K562 (cell line): ENCODE data around the gene HNRNPF. TPM values are rescaled to one million over a fixed set of nuclear protein-coding genes. Genes with fewer than 3 reads are reported as not detected.

Source experiments
- CHAMP1 ChIP-seq: fragments of 450-650 bp; IDR thresholded peaks from 2 replicates; pipeline ENCODE4 v1.6.1; 2016; ENCODE audit warnings: mild to moderate bottlenecking
- HNRNPK ChIP-seq: fragments of 200-400 bp; formaldehyde crosslinking; IDR thresholded peaks from one replicate; pipeline ENCODE4 v1.6.1; 2018; ENCODE audit warnings: mild to moderate bottlenecking, low read depth, low read length; ENCODE audit not compliant: poor library complexity, severe bottlenecking
- MECOM ChIP-seq: fragments of 250-450 bp; sonication (Bioruptor Pico); IDR thresholded peaks from 2 replicates; pipeline ENCODE4 v1.8.0; 2022; ENCODE audit warnings: inconsistent platforms
- MGA ChIP-seq: fragments of 450-650 bp; IDR thresholded peaks from 2 replicates; pipeline ENCODE4 v1.6.1; 2016; ENCODE audit warnings: mild to moderate bottlenecking, moderate library complexity
- TEAD2 ChIP-seq: fragments of 450-650 bp; IDR thresholded peaks from 2 replicates; pipeline ENCODE4 v1.6.1; 2016; ENCODE audit warnings: missing genetic modification characterization, control low read depth, missing compliant biosample characterization
- THRA ChIP-seq: fragments of 450-650 bp; IDR thresholded peaks from 2 replicates; pipeline ENCODE4 v1.6.1; 2017; ENCODE audit warnings: mild to moderate bottlenecking, moderate library complexity
- TRIM25 ChIP-seq: fragments of 450-650 bp; IDR thresholded peaks from 2 replicates; pipeline ENCODE4 v1.7.0; 2016; ENCODE audit warnings: borderline replicate concordance
- ZNF311 ChIP-seq: fragments of 250-450 bp; sonication (Bioruptor Pico); IDR thresholded peaks from 2 replicates; pipeline ENCODE4 v1.4.0; 2020; ENCODE audit warnings: mild to moderate bottlenecking, moderate library complexity
- ZNF431 ChIP-seq: sonication (generic); formaldehyde crosslinking; IDR thresholded peaks from 2 replicates; pipeline ENCODE4 v1.8.0; 2022; ENCODE audit warnings: mild to moderate bottlenecking, missing genetic modification reagents
- polyA plus RNA-seq, 8 experiments: library from polyadenylated mRNA; depleted of rRNA in 4 of 8; stranded (reverse) in 5 of 8; unstranded in 3 of 8; fragments of >200 nt; fragmentation: Nextera tagmentation in 2 of 8; fragmentation: Illumina TruSeq in 1 of 8; extraction: Ambion mirVana in 2 of 8; extraction: Trizol in 1 of 8; gene quantifications; 2 replicates each; pipeline versions ENCODE4 v1.2.1 to v1.2.3, GENCODE V29; 2011 to 2014; ENCODE audit warnings: inconsistent platforms in 1 of 8, missing spikeins in 1 of 8
- total RNA-seq, 7 experiments: library from RNA; depleted of rRNA in 6 of 7; stranded (reverse); fragments of >200 nt in 6 of 7; fragmentation: Illumina TruSeq in 2 of 7; extraction: Trizol in 2 of 7; gene quantifications; 2 replicates each; pipeline versions ENCODE4 v1.2.1 to v1.2.3, GENCODE V29; 2011 to 2021; ENCODE audit warnings: low replicate concordance in 1 of 7

Gene HNRNPF
- total and polyA plus RNA-seq, 9 of the 15 experiments (the other 6 are each of a cell fraction or from before 2014, with no cell fraction given): 192 to 489 (median 416) TPM

GRCh38 chr10:43407148-43407575, 1.8 kb downstream of the HNRNPF start (continued):
- TF ChIP-seq HNRNPK: peak; percentile 58
- no peak for TF ChIP-seq MECOM (CRISPR knock-in tag)
- TF ChIP-seq MGA: no peak
- TF ChIP-seq ZNF311: no peak
- no peak for TF ChIP-seq TEAD2 (tag)
- TF ChIP-seq THRA: no peak
- TF ChIP-seq CHAMP1: no peak
- no peak for TF ChIP-seq TRIM25
- TF ChIP-seq ZNF431 (CRISPR knock-in tag): peak; percentile 61; the same call in 1 of the 2 replicates
